K562 (cell line): ENCODE results near the gene WT1. TPM values are rescaled to one million over a fixed set of nuclear protein-coding genes. Genes with fewer than 3 reads are reported as not detected.

Source experiments
- ATAC-seq: fragments of 200-7000 bp; cut with Tn5 transposase; 3 replicates; pipeline ENCODE4 v1.9.1; 2020; ENCODE audit warnings: moderate library complexity
- BruUV-seq: library from RNA; stranded (reverse); fragments of 400-500 nt; replicated peaks from 2 replicates; lab custom pipeline; 2021; lab: Mats Ljungman, UMichigan
- CTCF ChIA-PET: fragments of 300-600 bp; formaldehyde crosslinking; extraction: SDS; loops from one replicate; lab custom pipeline; 2021; ENCODE audit warnings: low intra/inter-chr PET ratio; lab: Yijun Ruan, JAX
- POLR2A ChIA-PET: fragments of 300-600, 350-650 bp; sonication (Branson Sonifier 250); formaldehyde crosslinking; extraction: SDS; loops from one replicate; lab custom pipeline; 2021; ENCODE audit warnings: antibody characterized with exemption, inconsistent platforms; lab: Yijun Ruan, JAX
- DNase-seq, 4 experiments: peaks; one replicate each; pipeline versions ENCODE4 v3.0.0 to v3.0.0-alpha.2; 2011 to 2018; ENCODE audit warnings: low spot score in 3 of 4, mixed read lengths in 3 of 4; ENCODE audit errors: extremely low read depth in 1 of 4
- FAIRE-seq: peaks from 2 replicates; lab custom pipeline; 2011; peaks lifted over from hg19 to GRCh38; lab: Jason Lieb, UNC
- H2AFZ ChIP-seq: 2 replicates; pipeline ENCODE4 v1.6.0; 2011; ENCODE audit warnings: low read depth, low read length, control low read depth, inconsistent platforms
- H3K27ac ChIP-seq: fragments of 200-600 bp; 3 replicates; pipeline ENCODE4 v1.8.0; 2011; ENCODE audit warnings: low read depth, mild to moderate bottlenecking, control low read depth, inconsistent platforms, low read length, moderate library complexity, mixed read lengths; ENCODE audit errors: extremely low read depth
- H3K27me3 ChIP-seq, 2 experiments: fragments of 300-600 bp in 1 of 2; 2 replicates in 1 of 2; 3 replicates in 1 of 2; pipeline versions ENCODE4 v1.6.0 to v1.8.0; 2011; ENCODE audit warnings: inconsistent platforms in 2 of 2, low read length in 2 of 2, mild to moderate bottlenecking in 1 of 2, mixed read lengths in 1 of 2, moderate library complexity in 1 of 2; ENCODE audit not compliant: control insufficient read depth in 2 of 2, insufficient read depth in 2 of 2
- H3K36me3 ChIP-seq: fragments of 300-600 bp; 3 replicates; pipeline ENCODE4 v1.8.0; 2011; ENCODE audit warnings: mild to moderate bottlenecking, low read length, inconsistent platforms; ENCODE audit not compliant: control insufficient read depth, insufficient read depth
- H3K4me1 ChIP-seq, 2 experiments: fragments of 200-600 bp in 1 of 2; replicated peaks in 1 of 2; 2 replicates in 1 of 2; 3 replicates in 1 of 2; pipeline versions ENCODE4 v1.5.1 to v1.8.0; 2011; ENCODE audit warnings: inconsistent platforms in 2 of 2, low read length in 2 of 2, mild to moderate bottlenecking in 1 of 2, mixed read lengths in 1 of 2, moderate library complexity in 1 of 2; ENCODE audit not compliant: control insufficient read depth in 2 of 2, insufficient read depth in 2 of 2
- H3K4me2 ChIP-seq: 2 replicates; pipeline ENCODE4 v1.6.1; 2011; ENCODE audit warnings: low read length, control low read depth, inconsistent platforms, mixed read lengths; ENCODE audit not compliant: insufficient read depth
- H3K4me3 ChIP-seq: fragments of 200-600 bp; sonication (generic), shearing (Covaris generic); 2 replicates; pipeline ENCODE4 v1.5.1; 2016; ENCODE audit warnings: control low read depth, inconsistent platforms
- H3K79me2 ChIP-seq: fragments of 200-600 bp; 3 replicates; pipeline ENCODE4 v1.8.0; 2011; ENCODE audit warnings: low read length, inconsistent platforms; ENCODE audit not compliant: control insufficient read depth, insufficient read depth
- H3K9ac ChIP-seq, 2 experiments: 2 replicates each; pipeline versions ENCODE4 v1.6.0 to v1.6.1; 2011; ENCODE audit warnings: low read depth in 2 of 2, low read length in 2 of 2, control low read depth in 1 of 2, inconsistent platforms in 1 of 2, mild to moderate bottlenecking in 1 of 2, mixed read lengths in 1 of 2; ENCODE audit not compliant: insufficient read depth in 1 of 2
- H3K9me1 ChIP-seq: one replicate; pipeline ENCODE4 v1.6.0; 2011; ENCODE audit warnings: inconsistent platforms, mild to moderate bottlenecking, low read length, moderate library complexity; ENCODE audit not compliant: control insufficient read depth, insufficient read depth
- H3K9me3 ChIP-seq: replicated peaks from 2 replicates; pipeline ENCODE4 v1.5.1; 2011; ENCODE audit warnings: low read depth, low read length, inconsistent platforms; ENCODE audit not compliant: control insufficient read depth, insufficient read depth
- H4K20me1 ChIP-seq: replicated peaks from 2 replicates; pipeline ENCODE4 v1.6.1; 2011; ENCODE audit warnings: low read length, inconsistent platforms, mixed read lengths; ENCODE audit not compliant: control insufficient read depth, insufficient read depth
- GTF2E2 ChIP-seq: fragments of 200-800 bp; sonication (Bioruptor generic); IDR thresholded peaks from 2 replicates; pipeline ENCODE4 v1.6.1; 2016; ENCODE audit warnings: missing genetic modification characterization, missing compliant biosample characterization
- RBFOX2 ChIP-seq: fragments of 200-400 bp; formaldehyde crosslinking; IDR thresholded peaks from 2 replicates; pipeline ENCODE4 v1.6.1; 2017; ENCODE audit warnings: low read depth, mild to moderate bottlenecking, low read length, moderate library complexity
- TFAP4 ChIP-seq: sonication (generic); formaldehyde crosslinking; IDR thresholded peaks from 2 replicates; pipeline ENCODE4 v1.8.0; 2022; ENCODE audit warnings: missing genetic modification reagents, mild to moderate bottlenecking, moderate library complexity, borderline replicate concordance
- ZBTB33 ChIP-seq: sonication (generic); formaldehyde crosslinking; IDR thresholded peaks from 2 replicates; pipeline ENCODE4 v1.8.1; 2023; ENCODE audit warnings: mild to moderate bottlenecking, missing genetic modification reagents
- ZBTB7A ChIP-seq: IDR thresholded peaks from 2 replicates; pipeline ENCODE4 v1.6.1; 2011; ENCODE audit warnings: low read depth, mild to moderate bottlenecking, low read length, moderate library complexity, borderline replicate concordance; ENCODE audit not compliant: control insufficient read depth
- WGBS: fragments of 100-300 bp; shearing (Covaris generic); methylation state at CpG from one replicate; pipeline ENCODE4 v1.1.6; 2016; ENCODE audit warnings: low coverage, mixed read lengths; ENCODE audit not compliant: insufficient coverage; ENCODE audit errors: missing lambda C conversion rate; 5-methylcytosine and 5-hydroxymethylcytosine counted together
- in situ Hi-C: fragments of 300-500 bp; cut with MboI; formaldehyde crosslinking; loops from 4 replicates; pipeline ENCODE4 v1.15.0; 2018; ENCODE audit warnings: inconsistent platforms, mixed read lengths
- intact Hi-C: fragments of 100-400 bp; cut with micrococcal nuclease; formaldehyde crosslinking; loops from 2 replicates; pipeline ENCODE4 v1.14.2; 2022
- polyA plus RNA-seq, 8 experiments: library from polyadenylated mRNA; depleted of rRNA in 4 of 8; stranded (reverse) in 5 of 8; unstranded in 3 of 8; fragments of >200 nt; fragmentation: Nextera tagmentation in 2 of 8; fragmentation: Illumina TruSeq in 1 of 8; extraction: Ambion mirVana in 2 of 8; extraction: Trizol in 1 of 8; gene quantifications; 2 replicates each; pipeline versions ENCODE4 v1.2.1 to v1.2.3, GENCODE V29; 2011 to 2014; ENCODE audit warnings: inconsistent platforms in 1 of 8, missing spikeins in 1 of 8
- total RNA-seq, 7 experiments: library from RNA; depleted of rRNA in 6 of 7; stranded (reverse); fragments of >200 nt in 6 of 7; fragmentation: Illumina TruSeq in 2 of 7; extraction: Trizol in 2 of 7; gene quantifications; 2 replicates each; pipeline versions ENCODE4 v1.2.1 to v1.2.3, GENCODE V29; 2011 to 2021; ENCODE audit warnings: low replicate concordance in 1 of 7

The WT1 gene
- total and polyA plus RNA-seq, 9 of the 15 experiments (the other 6 are each of a cell fraction or from before 2014, with no cell fraction given), result 7.1 to 33.8 (median 19.4) TPM

GRCh38 chr11:32437495-32438345 lies 2.4 kb upstream of the WT1 start:
- Histone ChIP-seq H3K9ac (no peak overlapping the region), H3K79me2 (peaks cover 36% of the 10 kb centered on the region), H3K36me3 (peaks cover 12% of the 10 kb centered on the region; the same call in 2 of the 3 replicates), H3K27me3 (no peaks in the 10 kb centered on the region), H3K4me1 (peaks cover 4 to 32% of the 10 kb centered on the region in 2 experiments; a peak in 4 of 5 replicates), H2AFZ (no peak overlapping the region), H4K20me1 (no peaks in the 10 kb centered on the region), H3K9me3 (0 out of 2 replicates have a peak, but pooled peaks cover 6% of the 10 kb centered on the region), H3K27ac (no peak overlapping the region), H3K9me1 (no peaks in the 10 kb centered on the region), H3K4me3 (no peak overlapping the region), H3K4me2 (no peak overlapping the region)
- ATAC-seq, result no peak
- no peak for FAIRE-seq
- POLR2A ChIA-PET, result interaction anchor here (0.7 kb wide), 1 partner anchor 42 kb away, joined by 3 read pairs; no protein-coding TSS in a partner anchor
- no peak for DNase-seq
- intact Hi-C loops, result no loop called here
- WGBS, result 92% methylated on average over 24 of the region's 42 CpGs
- BruUV-seq, result no TSS peak
- CTCF ChIA-PET, result no interaction called here
- peak; percentile 56; the same call in 1 of the 2 replicates for TF ChIP-seq ZBTB33 (CRISPR knock-in tag)
- TF ChIP-seq ZBTB7A, result no peak
- 0 out of 2 replicates have a peak, but pooled peaks have one; percentile 25 for TF ChIP-seq RBFOX2
- no peak for TF ChIP-seq GTF2E2
- 0 out of 2 replicates have a peak, but pooled peaks have one; percentile 14 for TF ChIP-seq TFAP4
- in situ Hi-C loops, result no loop called here
